NK-92 (cell line): ENCODE data around the gene OR4C16.

ENCODE experiments used
- DNase-seq: peaks from one replicate; lab custom pipeline; 2025; ENCODE audit not compliant: unreplicated experiment; lab: John Stamatoyannopoulos, UW

Gene OR4C16

GRCh38 chr11:55571828-55572227 is at the start of gene OR4C16:
OR4C16 (plus strand) TSS chr11:55572128; CDS start chr11:55572128, 0 bp downstream.
- no peak for DNase-seq

- no peak for DNase-seq
Measured at GRCh38 chr11:55554169-55554568, 17.8 kb upstream of the OR4C16 start, which contains the start of gene OR4C15. OR4C15 (plus strand) TSS chr11:55554469; CDS start chr11:55554469, 0 bp downstream.

- no peak for DNase-seq
Measured at GRCh38 chr11:55572548-55572947, 620 bp downstream of the OR4C16 start.

- DNase-seq, result no peak
Measured at GRCh38 chr11:55607545-55607944, 35.6 kb downstream of the OR4C16 start, which contains the start of gene OR4C11. OR4C11 (minus strand) TSS chr11:55607645; CDS start chr11:55604373, 3,272 bp downstream.
